ACC112 (cell line): ENCODE results near the gene AKAP9.
"Not testable (repeated sequence)": the region's sequence is repeated elsewhere in the genome, so short reads cannot be mapped to it uniquely, and the experiment has no call there.

ENCODE experiments used
- H2AFZ ChIP-seq: fragments of 200-600 bp; sonication (generic); one replicate; pipeline ENCODE4 v1.6.0; 2017; ENCODE audit warnings: antibody characterized with exemption, low read length; ENCODE audit not compliant: unreplicated experiment
- H3K27ac ChIP-seq: fragments of 200-600 bp; sonication (generic); 2 replicates; pipeline ENCODE4 v1.5.1; 2014; ENCODE audit warnings: low read depth, mild to moderate bottlenecking, antibody characterized with exemption, low read length, moderate library complexity
- H3K27me3 ChIP-seq: fragments of 200-600 bp; sonication (generic); 2 replicates; pipeline ENCODE4 v1.6.1; 2014; ENCODE audit warnings: mild to moderate bottlenecking, antibody characterized with exemption, low read length, moderate library complexity, mixed read lengths; ENCODE audit not compliant: insufficient read depth
- H3K36me3 ChIP-seq: fragments of 200-600 bp; sonication (generic); 2 replicates; pipeline ENCODE4 v1.6.1; 2016; ENCODE audit warnings: mild to moderate bottlenecking, antibody characterized with exemption, low read length, moderate library complexity, mixed read lengths; ENCODE audit not compliant: insufficient read depth
- H3K4me1 ChIP-seq: fragments of 200-600 bp; sonication (generic); one replicate; pipeline ENCODE4 v1.6.1; 2016; ENCODE audit warnings: low read length, mixed read lengths; ENCODE audit not compliant: insufficient read depth, unreplicated experiment, control insufficient read depth
- H3K4me3 ChIP-seq: fragments of 200-600 bp; sonication (generic); 2 replicates; pipeline ENCODE4 v1.5.1; 2014; ENCODE audit warnings: mild to moderate bottlenecking, low read depth, low read length
- H3K79me2 ChIP-seq: fragments of 200-600 bp; sonication (generic); one replicate; pipeline ENCODE4 v1.6.0; 2016; ENCODE audit warnings: low read length; ENCODE audit not compliant: control insufficient read depth, unreplicated experiment, insufficient read depth

The AKAP9 gene

GRCh38 chr7:91967513-91967912 is 26.9 kb downstream of the AKAP9 start:
- not testable (repeated sequence) for H3K4me1 ChIP-seq, H2AFZ ChIP-seq, H3K4me3 ChIP-seq, H3K27ac ChIP-seq, H3K27me3 ChIP-seq, H3K36me3 ChIP-seq
- peaks cover 44% of the 10 kb centered on the region for H3K79me2 ChIP-seq

- no peak overlapping the region for H3K4me3 ChIP-seq
- H3K27ac ChIP-seq, result no peak overlapping the region
- H3K36me3 ChIP-seq, result no peaks in the 10 kb centered on the region
- no peak overlapping the region for H2AFZ ChIP-seq
- H3K4me1 ChIP-seq, result no peaks in the 10 kb centered on the region
- H3K79me2 ChIP-seq, result peaks cover 26% of the 10 kb centered on the region
- H3K27me3 ChIP-seq, result no peaks in the 10 kb centered on the region
These were observed 33.0 kb downstream of the AKAP9 start for GRCh38 chr7:91973639-91974038.

DNA sequence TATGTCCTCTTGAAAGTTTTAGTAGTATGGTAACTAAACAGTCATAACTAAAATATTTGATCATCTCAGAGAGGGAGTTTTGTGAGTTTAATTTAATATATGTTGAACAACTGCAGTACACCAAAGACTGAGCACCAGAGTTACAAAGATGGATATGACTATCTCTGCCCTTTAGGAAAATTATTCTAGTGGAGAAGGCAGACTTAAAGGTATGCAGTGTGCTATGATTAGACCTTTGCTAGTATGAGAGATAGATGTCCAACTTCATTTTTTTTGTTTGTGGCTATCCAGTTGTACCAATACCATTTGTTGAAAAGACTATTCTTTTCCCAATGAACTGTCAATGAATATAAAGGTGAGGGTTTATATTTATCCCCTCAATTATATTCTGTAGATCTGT is 33.4 kb downstream of the AKAP9 start:
- Histone ChIP-seq H3K27ac (no peak overlapping the region), H3K27me3 (no peaks in the 10 kb centered on the region), H2AFZ (no peak overlapping the region), H3K4me3 (no peak overlapping the region), H3K4me1 (no peaks in the 10 kb centered on the region), H3K36me3 (no peaks in the 10 kb centered on the region), H3K79me2 (peaks cover 23% of the 10 kb centered on the region)

GRCh38 chr7:91976743-91977142 is 36.1 kb downstream of the AKAP9 start:
- Histone ChIP-seq H3K27me3 (no peaks in the 10 kb centered on the region), H3K79me2 (peaks cover 7% of the 10 kb centered on the region), H2AFZ (no peak overlapping the region), H3K4me1 (no peaks in the 10 kb centered on the region), H3K4me3 (no peak overlapping the region), H3K27ac (no peak overlapping the region), H3K36me3 (0 out of 2 replicates have a peak, but pooled peaks cover 4% of the 10 kb centered on the region)

GRCh38 chr7:91979590-91979989 is 38.9 kb downstream of the AKAP9 start:
- no peak overlapping the region for H2AFZ ChIP-seq
- H3K79me2 ChIP-seq, result no peaks in the 10 kb centered on the region
- peaks cover 7% of the 10 kb centered on the region; the same call in 1 of the 2 replicates for H3K36me3 ChIP-seq
- H3K27ac ChIP-seq, result no peak overlapping the region
- no peaks in the 10 kb centered on the region for H3K27me3 ChIP-seq
- H3K4me3 ChIP-seq, result no peak overlapping the region
- no peaks in the 10 kb centered on the region for H3K4me1 ChIP-seq

DNA sequence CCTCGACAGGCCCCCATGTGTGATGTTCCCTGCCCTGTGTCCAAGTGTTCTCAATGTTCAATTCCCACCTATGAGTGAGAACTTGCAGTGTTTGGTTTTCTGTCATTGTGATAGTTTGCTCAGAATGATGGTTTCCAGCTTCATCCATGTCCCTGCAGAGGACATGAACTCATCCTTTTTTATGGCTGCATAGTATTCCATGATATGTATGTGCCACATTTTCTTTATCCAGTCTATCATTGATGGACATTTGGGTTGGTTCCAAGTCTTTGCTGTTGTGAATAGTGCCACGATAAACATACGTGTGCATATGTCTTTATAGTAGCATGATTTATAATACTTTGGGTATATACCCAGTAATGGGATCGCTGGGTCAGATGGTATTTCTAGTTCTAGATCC is 41.7 kb downstream of the AKAP9 start:
- H3K36me3 ChIP-seq, H3K27me3 ChIP-seq, H3K79me2 ChIP-seq, H3K4me1 ChIP-seq, H3K27ac ChIP-seq, H2AFZ ChIP-seq, H3K4me3 ChIP-seq: not testable (repeated sequence)

- H3K27me3 ChIP-seq, result no peaks in the 10 kb centered on the region
- no peak overlapping the region for H3K27ac ChIP-seq
- H3K36me3 ChIP-seq, result no peaks in the 10 kb centered on the region
- no peaks in the 10 kb centered on the region for H3K4me1 ChIP-seq
- H3K79me2 ChIP-seq, result peaks cover 3% of the 10 kb centered on the region
- no peak overlapping the region for H2AFZ ChIP-seq
- H3K4me3 ChIP-seq, result no peak overlapping the region
These were observed 47.6 kb downstream of the AKAP9 start for GRCh38 chr7:91988213-91988612.

GRCh38 chr7:91993976-91994375 is 53.3 kb downstream of the AKAP9 start:
- Histone ChIP-seq H3K27ac (no peak overlapping the region), H3K79me2 (no peaks in the 10 kb centered on the region), H3K27me3 (no peaks in the 10 kb centered on the region), H3K4me3 (no peak overlapping the region), H2AFZ (no peak overlapping the region), H3K4me1 (no peaks in the 10 kb centered on the region), H3K36me3 (0 out of 2 replicates have a peak, but pooled peaks cover 6% of the 10 kb centered on the region)

DNA sequence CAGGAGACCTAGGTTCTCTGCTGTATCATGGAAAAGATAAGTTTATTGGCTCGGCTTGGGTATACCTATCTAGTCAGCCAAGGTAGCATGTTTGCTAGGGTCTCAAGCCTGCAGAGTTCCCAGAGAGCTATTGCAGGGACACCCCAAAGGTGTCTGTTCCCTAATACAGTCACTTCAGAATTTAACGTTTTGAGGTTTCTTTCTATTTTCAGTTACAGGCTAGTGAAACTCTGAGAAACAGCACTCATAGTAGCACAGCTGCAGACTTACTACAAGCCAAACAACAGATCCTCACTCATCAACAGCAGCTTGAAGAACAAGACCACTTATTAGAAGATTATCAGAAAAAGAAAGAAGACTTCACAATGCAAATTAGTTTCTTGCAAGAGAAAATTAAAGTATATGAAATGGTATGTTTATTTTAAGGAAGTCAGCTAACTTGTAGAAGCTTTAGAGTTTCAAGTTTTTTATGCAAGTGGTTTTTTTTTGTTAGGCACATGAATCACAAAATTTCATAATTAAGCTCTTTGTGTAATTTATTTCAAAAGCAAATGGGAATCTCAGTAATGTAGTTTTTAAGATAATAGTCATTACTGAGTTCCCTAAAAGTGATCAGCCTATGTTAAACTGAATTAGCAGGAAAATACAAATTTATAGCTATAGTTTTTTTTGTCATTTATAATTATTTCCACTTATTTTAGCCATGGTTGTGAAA is 54.9 kb downstream of the AKAP9 start:
- Histone ChIP-seq H3K27me3 (no peaks in the 10 kb centered on the region), H3K79me2 (no peaks in the 10 kb centered on the region), H2AFZ (no peak overlapping the region), H3K27ac (no peak overlapping the region), H3K4me1 (no peaks in the 10 kb centered on the region), H3K4me3 (no peak overlapping the region), H3K36me3 (peaks cover 7% of the 10 kb centered on the region; the same call in 1 of the 2 replicates)

GRCh38 chr7:91999631-92000565 is 59.2 kb downstream of the AKAP9 start:
- H3K79me2 ChIP-seq, result no peaks in the 10 kb centered on the region
- H3K27ac ChIP-seq, result no peak overlapping the region
- no peak overlapping the region for H3K4me3 ChIP-seq
- no peak overlapping the region for H2AFZ ChIP-seq
- peaks cover 20% of the 10 kb centered on the region for H3K36me3 ChIP-seq
- H3K4me1 ChIP-seq, result no peaks in the 10 kb centered on the region
- no peaks in the 10 kb centered on the region for H3K27me3 ChIP-seq

- H3K79me2 ChIP-seq, result no peaks in the 10 kb centered on the region
- H3K4me3 ChIP-seq, result no peak overlapping the region
- H3K36me3 ChIP-seq, result peaks cover 30% of the 10 kb centered on the region
- H3K4me1 ChIP-seq, result no peaks in the 10 kb centered on the region
- no peak overlapping the region for H3K27ac ChIP-seq
- no peaks in the 10 kb centered on the region for H3K27me3 ChIP-seq
- no peak overlapping the region for H2AFZ ChIP-seq
These were observed 62.1 kb downstream of the AKAP9 start for GRCh38 chr7:92002720-92003119.
